HG02852 (cell line): ENCODE data around the gene PDE6B.
A peak's percentile ranks its signal among the peaks of the same experiment; 100 is the strongest.
"Not testable (repeated sequence)": the region's sequence is repeated elsewhere in the genome, so short reads cannot be mapped to it uniquely, and the experiment has no call there.

ENCODE experiments used
- ATAC-seq: cut with Tn5 transposase; IDR thresholded peaks from one replicate; pipeline ENCODE4 v1.9.1; 2021; ENCODE audit warnings: mild to moderate bottlenecking, moderate library complexity; ENCODE audit not compliant: unreplicated experiment

PDE6B gene

GRCh38 chr4:667545-667925, 42.2 kb downstream of the PDE6B start:
- no peak for ATAC-seq

- not testable (repeated sequence) for ATAC-seq
These were observed 42.8 kb downstream of the PDE6B start for GRCh38 chr4:668219-668618.

- not testable (repeated sequence) for ATAC-seq
These were observed 44.6 kb downstream of the PDE6B start for GRCh38 chr4:669806-670559.

- no peak for ATAC-seq
These were observed 46.4 kb downstream of the PDE6B start for GRCh38 chr4:671769-672168.

GRCh38 chr4:673349-674091, 48.1 kb downstream of the PDE6B start:
- no peak for ATAC-seq

GRCh38 chr4:674172-675035, 49.0 kb downstream of the PDE6B start, which contains the start of the genes ATP5ME and MYL5:
Gene ATP5ME (minus strand): TSS chr4:674276. CDS start chr4:674247, 29 bp downstream.
Gene MYL5 (plus strand): TSS chr4:674542. CDS start chr4:678027, 3,485 bp downstream.
- peak; percentile 81 for ATAC-seq

GRCh38 chr4:675036-675882, 49.9 kb downstream of the PDE6B start:
- peak; percentile 2 for ATAC-seq

- ATAC-seq = no peak
These were observed 50.9 kb downstream of the PDE6B start for GRCh38 chr4:675980-676870.

- no peak for ATAC-seq
These were observed 51.5 kb downstream of the PDE6B start for GRCh38 chr4:676871-677235.

- ATAC-seq = no peak
These were observed 52.3 kb downstream of the PDE6B start for GRCh38 chr4:677431-678293.

GRCh38 chr4:678331-679103, 53.1 kb downstream of the PDE6B start:
- no peak for ATAC-seq

- ATAC-seq = no peak
These were observed 53.7 kb downstream of the PDE6B start for GRCh38 chr4:679104-679481.

GRCh38 chr4:679629-680028, 54.3 kb downstream of the PDE6B start:
- ATAC-seq = no peak

GRCh38 chr4:680091-680490, 54.7 kb downstream of the PDE6B start:
- no peak for ATAC-seq

- peak; percentile 14 for ATAC-seq
These were observed 55.2 kb downstream of the PDE6B start for GRCh38 chr4:680551-680927.

GRCh38 chr4:680928-681645, 55.7 kb downstream of the PDE6B start:
- peak; percentile 33 for ATAC-seq
